Measurements from ENCODE around the gene GRID1.

The GRID1 gene

DNA sequence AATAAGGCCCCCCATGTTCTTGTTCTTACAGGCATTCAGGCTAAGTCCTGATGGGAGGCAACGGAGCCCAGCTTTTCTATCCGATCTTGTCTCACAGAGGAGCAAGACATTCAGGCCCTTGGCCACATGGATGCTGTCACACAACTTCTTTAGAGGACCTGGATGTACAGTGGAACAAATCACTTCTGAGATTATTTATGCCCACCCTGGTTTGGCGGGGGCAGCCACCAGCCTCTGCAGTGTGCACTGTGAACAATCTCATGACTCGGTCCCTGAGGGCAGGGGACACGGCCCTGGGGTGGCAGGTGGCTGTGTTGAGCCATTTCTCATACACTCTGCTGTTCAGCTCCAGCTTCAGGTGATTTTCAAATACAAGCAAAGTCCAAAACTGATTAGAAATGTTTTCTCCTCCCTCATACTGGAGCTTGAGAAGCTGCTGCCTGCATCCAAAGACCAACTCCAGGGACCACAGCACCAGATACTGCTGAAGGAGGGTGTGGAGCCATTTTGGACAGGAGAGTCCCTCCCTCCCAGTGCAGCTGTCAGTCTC lies 441.3 kb downstream of the GRID1 start:
- DNase-seq (ENCODE audit: low spot score), result no peak

GRCh38 chr10:85924382-85925102 lies 442.1 kb downstream of the GRID1 start:
- no peak for DNase-seq (ENCODE audit: low spot score)

DNA sequence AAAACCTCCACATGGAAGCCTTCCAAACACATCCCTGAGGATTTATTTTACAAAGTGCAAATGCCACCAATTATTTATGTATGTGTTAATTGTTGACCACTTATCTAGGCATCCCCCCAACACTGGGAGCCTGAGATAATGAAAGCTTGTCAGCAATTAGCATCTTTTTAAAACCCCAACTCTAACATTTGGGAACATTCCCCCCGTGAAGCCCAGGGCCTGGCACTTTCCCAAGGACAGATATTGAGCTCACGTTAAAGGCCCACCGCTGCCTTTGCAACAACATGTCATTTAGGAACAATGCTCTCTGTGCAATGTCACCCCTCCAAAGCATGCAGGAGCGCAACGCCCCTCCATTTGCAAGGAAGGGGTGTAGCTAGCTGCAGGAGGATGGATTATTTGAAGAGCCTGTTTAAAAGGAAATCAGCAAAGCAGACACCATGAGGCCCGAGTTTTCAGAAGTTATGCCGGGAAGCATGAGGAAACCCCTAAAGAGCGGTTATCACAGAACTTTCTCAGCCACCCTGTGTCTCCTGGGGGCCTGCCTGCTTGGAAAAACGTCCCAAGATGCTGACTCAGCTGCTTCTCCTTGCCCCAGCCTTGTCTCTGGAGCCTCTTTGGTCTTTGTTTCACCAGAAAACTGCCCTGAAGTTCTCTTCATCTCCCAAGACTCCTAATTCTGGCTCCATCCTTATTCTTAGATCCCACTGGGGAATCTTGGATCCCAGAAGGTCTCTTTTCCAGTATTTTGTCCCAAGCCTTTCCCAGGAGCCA lies 444.1 kb downstream of the GRID1 start:
- DNase-seq (ENCODE audit: low spot score), result no peak

DNA sequence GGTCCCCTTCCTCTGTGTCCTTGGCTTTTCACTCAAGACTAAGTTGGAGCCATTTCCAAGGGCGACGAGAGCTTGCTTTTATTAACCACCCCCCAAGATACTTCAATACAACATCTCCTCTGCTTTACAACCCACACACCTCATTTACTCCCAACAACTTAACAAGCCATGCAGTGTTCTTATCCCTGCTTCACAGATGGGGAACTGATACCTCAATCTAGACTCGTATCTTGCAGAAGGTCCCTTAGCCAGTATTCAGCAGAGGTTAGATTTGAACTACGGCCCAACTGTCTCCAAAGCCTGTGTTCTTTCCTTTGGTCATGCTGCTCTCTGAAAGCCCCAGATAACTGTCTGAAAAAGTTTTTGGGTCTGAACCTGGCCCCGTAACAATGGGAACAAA lies 444.8 kb downstream of the GRID1 start:
- DNase-seq (ENCODE audit: low spot score), result no peak

DNA sequence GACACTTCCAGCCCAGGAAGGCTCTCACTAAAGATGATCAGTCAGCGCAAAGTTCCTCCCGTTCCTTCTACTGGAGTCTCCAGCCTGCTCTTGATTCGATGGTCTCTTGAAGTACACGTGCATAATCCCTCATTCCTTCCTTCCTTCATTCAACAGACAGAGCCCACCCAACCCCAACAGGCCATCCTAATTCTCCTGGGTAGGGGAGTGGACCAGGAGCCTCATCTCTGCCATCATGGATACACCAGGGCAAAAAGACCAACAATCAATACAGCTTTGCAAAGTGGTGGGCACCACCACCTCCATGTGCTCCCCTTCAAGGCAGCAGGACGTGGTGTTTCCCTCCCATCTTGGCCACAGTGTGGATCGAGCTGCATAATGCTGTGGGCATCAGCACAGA lies 446.3 kb downstream of the GRID1 start:
- DNase-seq (ENCODE audit: low spot score), result no peak

GRCh38 chr10:85919491-85920021 lies 447.0 kb downstream of the GRID1 start:
- DNase-seq (ENCODE audit: low spot score), result no peak

DNA sequence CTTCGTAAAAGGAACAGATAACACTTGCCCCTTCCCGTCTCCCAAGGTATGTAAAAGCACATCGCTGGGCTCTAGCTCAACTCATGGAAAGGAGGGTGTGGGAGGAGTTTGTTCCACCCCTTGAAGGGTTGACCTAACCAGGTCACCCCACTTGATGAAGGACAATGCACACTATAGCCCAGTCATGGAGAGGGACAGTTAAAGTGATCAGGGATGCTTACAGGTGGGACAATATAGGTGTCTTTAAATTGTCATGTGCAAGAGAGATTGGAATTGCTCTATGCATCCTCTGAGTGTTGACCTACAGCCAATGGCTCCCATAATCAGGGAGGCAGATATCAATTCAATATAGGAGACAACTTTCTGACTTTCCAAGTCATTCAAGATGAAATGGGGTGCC lies 448.2 kb downstream of the GRID1 start:
- DNase-seq (ENCODE audit: low spot score), result no peak

GRCh38 chr10:85917601-85918000 lies 449.0 kb downstream of the GRID1 start:
- DNase-seq (ENCODE audit: low spot score), result no peak

DNA sequence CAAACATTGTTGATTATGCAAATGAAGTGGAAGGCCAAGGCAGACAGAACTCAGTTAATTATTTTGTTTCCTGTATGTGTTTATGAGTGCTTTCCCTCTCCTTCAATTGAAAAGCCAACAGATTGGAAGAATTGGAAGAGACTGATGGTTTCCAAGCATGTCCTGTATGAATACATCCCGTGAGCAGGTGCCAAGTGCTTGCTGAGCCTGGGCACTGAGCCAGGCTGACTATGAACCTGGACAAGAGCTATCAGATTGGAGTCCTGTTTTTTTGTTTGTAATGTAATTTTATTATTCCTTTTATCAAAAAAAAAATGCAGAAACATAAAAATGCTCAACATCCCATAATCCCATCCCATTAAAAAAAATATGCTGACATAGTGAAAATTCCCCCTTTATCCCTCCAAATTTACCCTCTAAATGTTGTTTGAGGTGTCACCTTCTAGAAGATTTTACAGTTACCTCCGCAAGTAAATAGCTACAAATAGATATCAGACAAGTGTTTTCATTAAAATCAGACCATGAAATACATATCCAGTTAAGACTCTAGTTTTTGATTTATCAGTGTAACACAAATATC lies 449.5 kb downstream of the GRID1 start:
- DNase-seq (ENCODE audit: low spot score), result no peak

DNA sequence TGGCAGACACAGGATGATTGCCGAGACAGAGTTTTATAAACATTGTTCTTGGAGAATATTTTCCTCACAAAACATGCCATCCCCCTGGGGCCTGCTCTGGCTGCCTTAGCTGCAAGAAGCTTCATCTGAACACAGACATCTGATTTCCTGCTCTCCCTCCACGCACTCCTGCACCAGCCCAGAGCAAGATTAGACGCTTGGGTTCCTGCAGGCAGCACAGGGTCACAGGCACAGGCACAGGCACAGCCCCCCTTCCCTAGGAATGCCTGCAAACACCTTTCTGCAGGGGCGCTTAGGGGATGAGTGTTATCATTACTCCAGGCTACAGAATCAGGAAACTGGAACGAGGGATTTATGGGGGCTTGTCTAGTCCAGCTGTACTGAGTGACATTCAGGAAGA lies 450.3 kb downstream of the GRID1 start:
- no peak for DNase-seq (ENCODE audit: low spot score)

GRCh38 chr10:85915245-85915846 lies 451.2 kb downstream of the GRID1 start:
- DNase-seq (ENCODE audit: low spot score), result no peak

DNA sequence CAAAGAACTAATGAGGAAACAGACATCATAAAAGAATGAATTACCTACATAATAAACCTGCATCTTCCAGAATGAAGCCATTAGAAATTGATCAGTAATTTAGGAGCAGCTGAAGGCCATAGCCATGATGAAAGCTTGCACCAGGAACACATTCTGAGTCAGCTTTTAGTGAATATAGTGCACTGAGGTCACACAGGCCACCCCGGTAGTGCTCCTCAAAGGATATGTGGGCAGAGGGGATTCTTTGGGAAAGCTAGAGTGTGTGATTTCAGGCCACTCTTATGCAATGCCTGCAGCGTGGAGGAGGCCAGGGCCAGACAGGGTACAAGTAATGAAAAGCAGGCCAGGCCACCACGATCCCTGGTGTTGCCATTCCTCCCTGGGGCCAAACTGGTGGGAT lies 451.9 kb downstream of the GRID1 start:
- DNase-seq (ENCODE audit: low spot score), result no peak

DNA sequence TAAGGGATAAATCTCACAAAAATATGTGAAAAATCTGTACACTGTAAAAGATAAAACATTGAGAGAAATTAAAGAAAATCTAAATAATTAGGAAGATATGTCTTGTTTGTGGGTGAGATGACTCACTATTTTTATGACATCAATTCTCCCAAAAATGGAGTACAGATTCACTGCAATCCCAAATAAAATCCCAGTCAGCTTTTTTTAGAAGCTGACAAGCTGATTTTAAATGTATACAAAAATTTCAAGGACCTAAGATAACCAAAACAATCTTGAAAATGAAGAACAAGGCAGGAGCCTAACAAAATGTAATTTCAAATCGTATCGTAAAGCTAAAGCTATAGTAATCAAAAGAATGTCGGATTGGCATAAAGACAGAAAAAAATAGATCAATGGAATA lies 458.1 kb downstream of the GRID1 start:
- DNase-seq (ENCODE audit: low spot score), result no peak

DNA sequence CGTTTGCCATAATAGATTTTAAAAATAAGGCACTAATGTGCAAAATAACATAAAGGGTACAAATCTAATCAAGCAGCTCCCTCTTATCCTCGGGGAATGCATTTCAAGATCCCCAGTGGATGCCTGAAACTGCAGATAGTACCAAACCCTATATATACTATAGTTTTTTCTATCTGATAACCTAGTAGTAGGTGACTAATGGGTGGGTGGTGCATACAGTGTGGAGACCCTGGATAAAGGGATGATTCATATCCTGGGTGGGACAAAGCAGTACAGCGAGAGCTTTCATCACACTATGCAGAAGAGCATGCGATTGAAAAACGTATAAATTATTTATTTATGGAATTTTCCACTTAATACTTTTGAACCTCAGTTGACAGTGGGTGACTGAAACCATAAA lies 464.5 kb downstream of the GRID1 start:
- no peak for DNase-seq (ENCODE audit: low spot score)

- DNase-seq (ENCODE audit: low spot score), result no peak
Measured at GRCh38 chr10:85901599-85901998, 465.0 kb downstream of the GRID1 start.

DNA sequence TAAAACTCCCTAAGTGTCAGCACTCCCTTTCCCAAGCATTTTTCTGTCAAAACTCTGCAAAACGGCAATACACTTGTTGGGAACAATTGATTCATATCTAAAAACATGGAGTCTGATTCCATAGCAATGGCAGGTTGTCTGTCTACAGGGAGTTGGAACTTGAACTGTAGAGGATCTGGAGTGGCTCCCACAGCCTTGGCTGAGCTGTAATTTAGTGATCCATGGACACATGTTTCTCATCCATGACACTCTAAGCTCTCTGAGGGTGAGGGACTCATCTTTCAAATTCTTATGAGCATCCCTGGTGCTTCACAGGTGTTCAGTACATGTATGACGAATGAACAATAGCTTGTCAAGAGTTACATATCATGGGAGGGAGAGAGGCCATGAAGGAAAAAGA lies 466.1 kb downstream of the GRID1 start:
- no peak for DNase-seq (ENCODE audit: low spot score)

- no peak for DNase-seq (ENCODE audit: low spot score)
Measured at GRCh38 chr10:85900061-85900460, 466.5 kb downstream of the GRID1 start.

DNA sequence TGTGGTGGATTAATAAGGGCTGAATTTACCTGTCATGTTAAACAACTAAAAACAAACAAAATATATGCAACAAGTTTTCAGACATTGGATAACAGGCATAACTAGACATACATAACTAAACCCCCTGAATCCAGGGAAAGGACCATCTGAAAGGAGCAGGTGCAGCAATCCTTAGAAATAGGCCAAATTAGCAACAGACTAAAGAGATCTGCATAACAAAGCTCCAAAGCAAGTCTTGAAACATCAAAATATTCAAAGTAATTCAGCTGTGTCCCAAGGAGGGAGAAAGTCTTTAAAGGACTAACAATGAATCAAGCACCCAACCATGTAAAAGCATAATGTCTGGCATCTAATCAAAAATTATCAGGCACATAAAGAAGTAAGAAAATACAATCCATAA lies 475.1 kb downstream of the GRID1 start:
- no peak for DNase-seq (ENCODE audit: low spot score)

GRCh38 chr10:85888559-85888958 lies 478.0 kb downstream of the GRID1 start:
- DNase-seq (ENCODE audit: low spot score), result no peak

DNA sequence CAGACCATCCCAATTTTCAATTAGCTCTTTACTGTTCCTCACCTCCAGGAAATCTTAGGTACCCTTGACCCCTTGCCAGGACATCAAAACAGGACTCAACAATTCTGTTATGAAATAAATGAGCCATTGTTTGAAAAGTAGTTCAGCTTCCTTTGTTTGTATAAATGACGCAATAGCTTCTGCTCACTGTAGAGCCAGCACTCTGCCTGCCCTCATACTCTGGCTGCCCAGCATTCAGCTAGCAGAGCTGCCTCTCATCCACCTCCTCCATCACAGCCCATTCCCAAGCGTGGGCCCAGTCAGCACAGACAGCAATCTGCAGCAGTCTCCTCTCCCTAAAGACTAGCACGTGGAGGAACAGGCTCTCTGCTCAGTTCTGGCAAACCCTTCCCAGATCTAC lies 478.6 kb downstream of the GRID1 start:
- DNase-seq (ENCODE audit: low spot score), result no peak

- peak; percentile 61 for DNase-seq (ENCODE audit: low spot score)
Measured at GRCh38 chr10:85874208-85874607, 492.4 kb downstream of the GRID1 start.

GRCh38 chr10:85873063-85873462 lies 493.5 kb downstream of the GRID1 start:
- DNase-seq (ENCODE audit: low spot score), result no peak

All from germinal center (tissue), 1 donor.